GM18505 (cell line): ENCODE data around the gene MTMR11.

Experiments
- ATAC-seq: cut with Tn5 transposase; IDR thresholded peaks from one replicate; pipeline ENCODE4 v1.9.1; 2021; ENCODE audit not compliant: unreplicated experiment
- POLR2A ChIP-seq: IDR thresholded peaks from 4 replicates; pipeline ENCODE4 v1.6.1; 2011; ENCODE audit warnings: borderline replicate concordance; ENCODE audit not compliant: insufficient read depth, insufficient read length; ENCODE audit errors: extremely low read depth

Gene MTMR11

DNA sequence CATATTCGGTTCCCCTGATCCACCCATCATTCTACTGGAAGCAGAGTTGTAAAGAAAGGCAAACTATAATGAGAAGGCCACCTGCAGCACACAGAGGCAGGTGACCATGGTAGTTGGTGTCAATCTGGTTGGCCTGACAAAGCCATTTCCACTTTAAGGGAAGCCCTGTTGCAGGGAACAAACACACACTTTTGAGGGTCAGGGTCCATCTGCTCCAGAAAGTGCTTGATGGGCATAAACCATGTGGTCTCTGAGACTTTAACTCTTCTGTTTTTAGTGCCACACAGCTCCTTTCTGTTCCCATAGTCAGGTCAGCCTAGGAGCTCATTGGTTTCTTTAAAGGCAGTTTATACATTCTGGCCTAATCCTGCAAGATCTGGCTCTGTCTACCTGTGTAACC, 54.8 kb downstream of the MTMR11 start:
- no peak for ATAC-seq
- TF ChIP-seq POLR2A, result no peak

DNA sequence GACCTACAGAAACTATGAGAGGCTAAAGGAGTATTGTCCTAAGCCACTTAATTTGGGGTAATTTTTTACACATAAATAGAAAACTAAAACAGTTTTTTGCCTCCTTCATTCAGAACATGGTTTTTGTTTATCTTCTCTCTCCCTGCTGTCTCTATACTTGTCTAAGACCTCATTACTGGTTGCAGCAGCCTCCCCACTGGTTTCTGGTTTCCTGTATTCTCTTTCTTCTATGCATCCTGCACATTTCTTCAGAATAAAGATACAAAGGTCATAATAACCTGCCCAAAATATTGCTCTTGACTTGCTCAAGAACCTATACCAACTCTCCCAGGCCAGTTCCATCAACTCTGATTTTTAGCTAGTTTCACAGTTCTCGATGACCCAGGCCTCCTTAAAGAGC, 57.1 kb downstream of the MTMR11 start:
- TF ChIP-seq POLR2A, result no peak
- ATAC-seq, result no peak
